Measurements from ENCODE around the gene ANKRD29.
"Not testable (repeated sequence)": the region's sequence is repeated elsewhere in the genome, so short reads cannot be mapped to it uniquely, and the experiment has no call there.

ANKRD29 gene

GRCh38 chr18:23568281-23569138 lies 94.2 kb downstream of the ANKRD29 start:
- DNase-seq (ENCODE audit: insufficient read length, low spot score) (no peak), FAIRE-seq (no peak)

GRCh38 chr18:23567671-23568070 lies 95.0 kb downstream of the ANKRD29 start:
- DNase-seq (ENCODE audit: insufficient read length, low spot score) (no peak), FAIRE-seq (no peak)

GRCh38 chr18:23565916-23566547 lies 96.7 kb downstream of the ANKRD29 start:
- FAIRE-seq, result no peak

GRCh38 chr18:23563377-23564043 lies 99.2 kb downstream of the ANKRD29 start:
- FAIRE-seq, result no peak

More at GRCh38 chr18:23565916-23566547, 96.7 kb downstream of the ANKRD29 start:
- DNase-seq (ENCODE audit: insufficient read length, low spot score), result no peak

GRCh38 chr18:23560186-23560585 lies 102.5 kb downstream of the ANKRD29 start:
- FAIRE-seq (no peak), DNase-seq (ENCODE audit: insufficient read length, low spot score) (no peak)

More at GRCh38 chr18:23563377-23564043, 99.2 kb downstream of the ANKRD29 start:
- DNase-seq (ENCODE audit: insufficient read length, low spot score), result no peak

- DNase-seq (ENCODE audit: insufficient read length, low spot score); FAIRE-seq: not testable (repeated sequence)
These were observed 105.2 kb downstream of the ANKRD29 start for GRCh38 chr18:23557511-23557910.

GRCh38 chr18:23556145-23556780 lies 106.4 kb downstream of the ANKRD29 start:
- no peak for FAIRE-seq

GRCh38 chr18:23553887-23554286 lies 108.8 kb downstream of the ANKRD29 start:
- DNase-seq (ENCODE audit: insufficient read length, low spot score), result no peak
- FAIRE-seq, result no peak

More at GRCh38 chr18:23556145-23556780, 106.4 kb downstream of the ANKRD29 start:
- DNase-seq (ENCODE audit: insufficient read length, low spot score), result no peak

GRCh38 chr18:23552505-23552904 lies 110.2 kb downstream of the ANKRD29 start:
- FAIRE-seq, result no peak
- DNase-seq (ENCODE audit: insufficient read length, low spot score), result no peak

GRCh38 chr18:23551978-23552377 lies 110.7 kb downstream of the ANKRD29 start:
- no peak for FAIRE-seq

GRCh38 chr18:23550898-23551297 lies 111.8 kb downstream of the ANKRD29 start:
- FAIRE-seq (no peak), DNase-seq (ENCODE audit: insufficient read length, low spot score) (no peak)

More at GRCh38 chr18:23551978-23552377, 110.7 kb downstream of the ANKRD29 start:
- no peak for DNase-seq (ENCODE audit: insufficient read length, low spot score)

Data from GM19239 (cell line).